ENCODE measurements around the gene SMC1A. TPM values are rescaled to one million over a fixed set of nuclear protein-coding genes. Genes with fewer than 3 reads are reported as not detected.
"Not testable (repeated sequence)": the region's sequence is repeated elsewhere in the genome, so short reads cannot be mapped to it uniquely, and the experiment has no call there.

The SMC1A gene
- total RNA-seq, 2 donors from 2014 or later, result 42.8 to 43.3 TPM

DNA sequence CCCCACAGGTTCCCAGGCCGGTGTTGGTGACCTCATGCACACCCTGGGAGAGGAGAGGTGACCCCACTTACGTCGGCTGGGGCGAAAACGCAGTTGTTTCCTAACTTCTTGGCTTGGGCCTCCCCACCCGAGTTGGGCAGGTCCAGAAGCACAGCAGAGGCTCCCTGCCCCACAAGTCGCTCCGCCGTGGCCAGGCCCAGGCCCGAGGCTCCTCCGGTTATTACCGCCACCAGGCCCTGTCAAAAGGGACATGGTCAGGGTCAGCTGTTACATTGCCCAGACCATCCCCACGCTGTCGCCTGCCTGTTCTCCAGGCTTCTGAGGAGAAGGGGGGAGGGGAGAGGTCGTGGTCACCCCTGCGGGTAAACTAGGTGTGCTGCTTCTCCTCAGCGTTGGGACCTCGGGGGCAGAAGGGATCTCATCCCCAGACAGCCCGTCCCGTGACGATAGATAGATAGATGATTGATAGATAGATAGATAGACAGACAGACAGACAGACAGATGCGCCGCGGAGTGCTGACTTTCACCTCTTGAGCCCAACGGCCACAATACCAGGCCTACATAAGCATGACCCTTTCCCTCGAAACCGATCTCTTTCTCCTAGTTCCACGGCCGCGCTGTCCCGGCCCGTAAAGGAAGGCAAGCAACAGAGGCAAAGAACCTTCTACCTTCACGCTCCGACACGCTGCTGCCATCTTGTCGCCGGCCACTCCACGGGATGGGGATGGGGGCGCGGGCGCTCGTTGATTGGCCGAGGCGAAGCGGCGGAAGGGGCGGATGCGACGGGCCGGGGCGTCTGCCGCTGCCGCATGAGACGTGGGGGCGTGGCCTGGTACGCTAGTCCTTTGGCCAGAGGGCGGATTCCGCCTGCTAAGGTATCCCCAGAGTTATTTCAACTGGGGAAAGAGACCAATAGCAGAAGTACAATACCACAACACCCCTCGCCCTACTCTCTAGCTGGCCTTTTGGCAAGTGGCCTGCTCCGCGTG is 11.5 kb upstream of the SMC1A start, which contains the start of gene HSD17B10:
TSS of gene HSD17B10 (minus strand) at position 720 of the 989 bp plus-strand sequence. CDS start at position 695, 25 bp downstream.
- DNase-seq (peak; percentile 93), ATAC-seq (peak; percentile 98 to 99)
- intact Hi-C loops (cut with DNase I), result loop anchor here in 1 of 2 donors (10.0 kb wide), 1 partner anchor 119 kb away; no protein-coding TSS in a partner anchor

DNA sequence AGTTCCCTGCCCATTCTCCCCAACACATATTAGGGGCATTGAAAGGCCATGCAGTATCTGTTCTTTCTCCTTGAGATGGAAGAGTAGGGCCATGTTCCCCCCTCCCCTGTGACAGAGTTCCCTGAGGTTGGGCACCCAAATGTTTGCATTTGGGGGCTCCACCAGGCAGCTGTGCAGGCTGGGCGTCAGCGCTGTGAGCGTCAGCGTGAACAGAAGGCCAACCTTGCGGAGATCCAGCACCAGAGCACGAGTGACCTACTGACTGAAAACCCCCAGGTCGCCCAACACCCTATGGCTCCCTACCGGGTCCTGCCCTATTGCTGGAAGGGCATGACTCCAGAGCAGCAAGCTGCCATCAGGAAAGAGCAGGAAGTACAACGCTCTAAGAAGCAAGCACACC is 7.8 kb upstream of the SMC1A start:
- ATAC-seq (no peak), DNase-seq (no peak)
- intact Hi-C loops (cut with DNase I), result loop anchor here in 1 of 2 donors (10.0 kb wide), 1 partner anchor 115 kb away; no protein-coding TSS in a partner anchor

DNA sequence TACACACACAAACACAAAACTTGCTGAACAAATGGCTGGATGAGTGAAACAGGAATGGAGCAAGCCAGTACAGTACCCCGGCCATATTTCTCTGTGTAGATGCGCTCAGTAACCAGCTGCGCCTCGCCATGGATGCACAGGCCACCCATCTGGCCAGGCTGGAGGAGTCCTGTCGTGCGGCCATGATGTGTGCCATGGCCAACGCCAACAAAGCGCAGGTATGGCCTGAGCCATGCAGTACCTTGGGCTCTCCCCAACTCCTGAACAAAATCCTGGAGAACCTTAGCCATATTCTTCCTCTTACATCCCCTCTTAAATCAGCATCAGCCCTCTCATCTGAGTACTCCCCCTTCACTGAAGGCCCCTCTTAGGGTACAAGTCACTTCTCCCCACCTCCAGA is 7.3 kb upstream of the SMC1A start:
- DNase-seq (no peak), ATAC-seq (no peak)
- intact Hi-C loops (cut with DNase I), result loop anchor here in 1 of 2 donors (10.0 kb wide), 1 partner anchor 115 kb away; no protein-coding TSS in a partner anchor

DNA sequence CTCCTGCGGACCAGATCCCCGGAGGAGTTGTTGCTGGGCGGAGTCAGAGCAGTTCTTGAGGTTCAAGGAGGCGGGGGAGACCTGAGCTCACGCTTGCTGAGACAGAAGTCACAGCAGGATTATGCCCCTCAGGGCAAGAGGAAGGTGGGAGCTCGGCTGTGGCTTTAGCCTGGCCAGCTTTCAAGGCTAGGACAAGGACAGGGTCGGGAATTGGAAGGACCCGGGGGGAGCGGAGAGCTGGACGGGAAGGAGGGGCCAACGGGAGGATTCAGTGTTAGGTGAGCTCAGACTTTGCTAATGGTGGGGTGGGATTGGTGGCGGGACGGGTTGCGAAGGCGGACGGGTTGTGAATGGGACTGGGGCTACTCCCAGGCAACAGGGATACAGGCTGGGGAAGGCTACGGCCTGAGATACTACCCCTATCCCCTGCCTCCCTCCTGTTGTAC is 430 bp upstream of the SMC1A start, which contains the start of gene RIBC1:
TSS of gene RIBC1 (plus strand) at position 13 of the 446 bp plus-strand sequence. CDS start 3,404 bp downstream, outside the sequence.
- DNase-seq, result no peak
- intact Hi-C loops (cut with DNase I), result no loop called here
- peak in 1 of 2 donors; percentile 34 for ATAC-seq

DNA sequence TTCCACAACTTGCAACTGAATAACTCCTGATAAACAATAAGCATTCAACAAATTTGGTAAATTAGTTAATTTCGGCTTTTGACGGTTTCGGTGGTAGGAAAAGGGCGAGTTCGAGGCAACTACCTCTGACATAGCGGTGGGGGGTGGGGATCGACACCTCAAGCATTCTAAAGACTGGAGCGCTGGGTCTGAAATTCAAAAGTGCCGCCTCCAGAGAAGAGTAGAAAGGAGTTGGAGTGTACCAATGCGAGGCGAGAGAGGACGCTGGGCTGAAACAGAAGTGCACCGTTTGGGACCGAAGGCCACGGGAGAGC is 725 bp downstream of the SMC1A start:
- intact Hi-C loops (cut with DNase I), result no loop called here
- ATAC-seq, result peak in 1 of 2 donors; percentile 23
- DNase-seq, result no peak

DNA sequence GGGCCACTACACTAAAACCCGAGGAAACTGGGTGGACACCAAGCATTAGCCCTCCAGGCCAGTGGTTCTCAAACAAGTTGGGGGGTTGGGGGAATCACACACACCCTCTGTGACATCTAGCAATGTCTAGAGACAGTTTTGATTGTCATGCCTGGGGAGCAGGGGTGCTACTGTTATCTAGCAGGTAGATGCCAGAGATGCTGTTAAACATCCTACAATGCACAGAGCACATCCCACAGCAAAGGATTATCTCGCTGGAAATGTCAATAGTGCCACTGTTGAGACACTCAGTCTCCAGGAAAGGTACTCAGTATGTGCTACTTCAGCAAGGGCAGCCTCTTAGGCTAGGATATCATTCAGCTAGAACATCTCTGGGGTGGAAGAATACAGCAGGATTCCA is 1.3 kb downstream of the SMC1A start:
- ATAC-seq (no peak), DNase-seq (no peak)
- intact Hi-C loops (cut with DNase I), result no loop called here

DNA sequence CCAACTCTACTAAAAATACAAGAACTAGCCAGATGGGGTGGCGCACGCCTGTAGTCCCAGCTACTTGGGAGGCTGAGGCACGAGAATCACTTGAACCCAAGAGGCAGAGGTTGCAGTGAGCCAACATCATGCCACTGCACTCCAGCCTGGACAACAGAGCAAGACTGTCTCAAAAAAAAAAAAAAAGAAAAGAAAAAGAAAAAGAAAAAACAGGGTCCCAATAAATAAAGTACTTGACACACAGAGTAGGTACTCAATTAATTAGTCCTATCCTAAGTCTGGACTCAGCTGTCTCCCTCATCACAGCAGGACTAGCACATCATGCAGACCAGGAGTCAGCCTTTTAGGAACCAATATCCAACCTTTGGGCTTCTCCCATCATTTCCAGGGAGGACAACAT is 2.1 kb downstream of the SMC1A start:
- DNase-seq; intact Hi-C loops (cut with DNase I); ATAC-seq: not testable (repeated sequence)

DNA sequence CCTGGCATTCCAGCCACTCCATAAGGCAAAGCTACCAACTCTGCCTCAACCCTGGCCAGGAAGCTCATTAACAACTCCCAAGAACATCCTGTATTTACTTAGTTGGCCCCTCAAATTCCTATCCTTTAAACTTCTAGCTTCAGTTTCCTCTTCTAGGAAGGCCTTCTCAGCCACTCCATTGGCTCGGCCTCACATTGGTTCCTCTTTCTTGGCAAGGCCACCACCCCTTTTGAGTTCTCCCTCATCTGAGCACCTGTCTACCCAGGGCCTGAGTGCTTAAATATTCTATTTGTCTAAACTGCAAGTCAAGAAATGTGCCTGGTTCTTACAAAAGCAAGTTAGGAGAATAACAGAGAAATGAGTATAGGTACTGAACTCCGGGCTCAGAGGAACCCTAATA is 10.0 kb downstream of the SMC1A start:
- DNase-seq, result no peak
- intact Hi-C loops (cut with DNase I), result no loop called here
- no peak for ATAC-seq

DNA sequence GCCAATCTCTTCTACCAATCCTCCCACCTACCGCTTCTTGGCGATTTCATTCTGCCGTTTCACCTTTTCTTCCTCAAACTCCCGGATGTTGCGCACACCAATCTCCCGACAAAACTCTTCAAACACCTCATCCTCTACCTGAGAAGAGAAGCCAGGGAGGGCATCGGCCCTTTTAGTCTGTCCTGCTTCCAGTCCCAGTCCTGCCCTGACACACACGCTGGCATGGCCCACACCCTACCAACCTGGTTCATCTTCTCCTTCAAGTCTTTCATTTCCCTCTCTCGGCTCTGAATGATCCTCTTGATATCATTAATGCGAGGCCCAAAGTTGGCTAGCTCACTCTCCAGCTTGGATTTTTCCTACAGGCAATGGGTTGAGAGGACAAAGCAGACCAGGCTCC is 18.9 kb downstream of the SMC1A start:
- intact Hi-C loops (cut with DNase I), result no loop called here
- no peak for DNase-seq

DNA sequence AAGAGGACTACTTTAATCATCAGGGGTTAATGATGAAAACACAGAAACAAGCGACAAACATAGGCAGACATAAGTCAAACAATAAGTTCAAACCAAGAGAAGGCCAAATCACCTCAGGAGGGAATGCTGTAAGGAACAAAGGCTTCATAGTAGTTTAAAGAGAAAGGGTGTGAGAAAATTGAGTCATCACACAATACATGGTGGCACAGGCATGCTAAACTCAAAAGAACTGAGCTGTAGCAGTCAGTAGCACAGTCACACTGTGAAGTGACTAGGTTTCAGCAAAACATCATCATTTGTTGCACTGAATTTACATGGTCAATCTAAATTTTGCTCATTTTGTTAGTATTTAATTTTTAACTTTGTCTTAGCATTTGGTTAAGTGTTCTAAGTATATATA is 24.2 kb downstream of the SMC1A start:
- intact Hi-C loops (cut with DNase I), result no loop called here
- ATAC-seq, result no peak
- no peak for DNase-seq

More for the DNA sequence above, 18.9 kb downstream of the SMC1A start:
- no peak for ATAC-seq

DNA sequence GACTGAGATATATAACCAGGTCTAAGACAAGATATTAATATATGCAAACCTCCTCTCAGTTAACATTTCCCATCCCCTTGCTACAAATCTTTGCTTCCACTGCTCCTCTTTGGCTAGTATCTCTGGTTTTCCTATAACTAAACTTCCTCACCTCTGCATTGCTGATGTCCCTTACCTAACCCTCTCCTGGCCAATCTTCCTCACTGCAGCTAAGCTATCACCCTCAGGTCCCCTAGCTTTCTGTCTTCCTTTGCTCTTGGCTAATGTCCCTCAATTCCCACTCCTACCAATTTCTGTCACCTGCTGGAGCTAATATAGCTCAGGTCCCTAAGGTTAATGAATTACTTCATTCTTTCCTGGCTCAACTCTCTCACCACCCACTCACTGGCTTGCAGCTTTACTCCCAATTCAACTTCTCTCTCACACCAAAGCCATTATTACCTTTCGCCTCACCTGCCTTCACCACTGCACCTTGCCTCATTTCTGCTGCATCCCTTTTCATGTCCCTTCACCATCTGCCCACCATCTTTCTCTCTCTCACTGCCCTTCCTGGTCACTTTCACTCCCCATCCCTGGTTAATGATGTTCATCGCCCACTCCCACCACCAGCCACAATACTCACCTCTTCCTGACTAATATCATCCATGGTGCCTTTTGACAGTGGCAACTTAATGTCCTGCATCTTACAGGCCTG is 26.7 kb downstream of the SMC1A start:
- DNase-seq (no peak), ATAC-seq (no peak)
- intact Hi-C loops (cut with DNase I), result no loop called here

DNA sequence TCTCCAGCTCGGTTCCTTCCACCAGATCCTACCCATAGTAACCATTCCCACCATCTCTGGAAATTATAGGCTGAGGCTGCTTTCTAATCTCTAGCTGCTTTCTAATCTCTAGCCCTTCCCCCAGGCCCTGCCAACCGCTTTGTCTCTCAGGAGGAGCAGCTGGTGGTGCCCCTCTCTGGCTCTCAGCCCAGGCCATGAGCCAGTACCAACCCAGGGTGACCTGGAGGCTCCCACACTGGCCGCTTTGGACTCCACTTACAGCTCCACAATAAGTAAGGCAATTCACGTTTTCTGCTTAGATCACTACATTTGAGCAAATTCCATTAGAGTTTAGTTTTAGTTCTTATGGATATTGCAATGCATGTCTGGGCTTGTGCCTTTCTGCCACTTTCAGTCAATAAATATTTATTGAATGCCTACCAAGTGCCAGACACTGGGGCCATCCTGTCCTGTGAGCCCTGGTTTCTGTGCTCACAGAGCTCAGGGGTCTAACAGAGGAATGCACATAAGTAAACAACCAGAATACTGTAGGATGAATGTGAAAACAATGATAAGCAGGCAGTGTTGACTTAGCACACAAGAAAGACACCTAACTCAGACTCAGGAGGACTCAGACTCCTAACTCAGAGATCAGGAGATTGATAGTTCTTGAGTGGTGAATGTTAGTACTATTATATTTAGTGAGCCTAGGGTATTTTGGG is 38.9 kb downstream of the SMC1A start:
- intact Hi-C loops (cut with DNase I), result no loop called here
- peak; percentile 39 to 63 for ATAC-seq
- no peak for DNase-seq

DNA sequence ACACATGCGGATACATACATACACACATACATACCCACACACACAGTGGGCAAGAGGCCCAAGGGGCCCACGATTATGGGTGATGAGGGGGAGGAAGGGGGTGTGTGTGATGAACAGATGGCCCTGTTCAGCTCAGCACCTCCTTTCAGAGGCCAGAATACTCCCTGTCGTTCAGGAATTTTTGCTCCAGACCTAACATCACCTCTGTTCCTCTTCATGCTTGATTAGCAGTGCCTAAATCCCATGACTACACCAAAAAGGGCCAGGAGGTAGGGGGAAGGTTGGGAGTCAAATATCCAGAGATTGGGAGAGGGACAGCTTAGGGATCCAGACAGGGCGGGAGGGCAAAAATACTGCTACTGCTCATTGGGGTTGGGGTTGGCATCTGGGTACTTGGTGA is 42.7 kb downstream of the SMC1A start:
- ATAC-seq, result no peak
- no peak for DNase-seq
- intact Hi-C loops (cut with DNase I), result no loop called here

DNA sequence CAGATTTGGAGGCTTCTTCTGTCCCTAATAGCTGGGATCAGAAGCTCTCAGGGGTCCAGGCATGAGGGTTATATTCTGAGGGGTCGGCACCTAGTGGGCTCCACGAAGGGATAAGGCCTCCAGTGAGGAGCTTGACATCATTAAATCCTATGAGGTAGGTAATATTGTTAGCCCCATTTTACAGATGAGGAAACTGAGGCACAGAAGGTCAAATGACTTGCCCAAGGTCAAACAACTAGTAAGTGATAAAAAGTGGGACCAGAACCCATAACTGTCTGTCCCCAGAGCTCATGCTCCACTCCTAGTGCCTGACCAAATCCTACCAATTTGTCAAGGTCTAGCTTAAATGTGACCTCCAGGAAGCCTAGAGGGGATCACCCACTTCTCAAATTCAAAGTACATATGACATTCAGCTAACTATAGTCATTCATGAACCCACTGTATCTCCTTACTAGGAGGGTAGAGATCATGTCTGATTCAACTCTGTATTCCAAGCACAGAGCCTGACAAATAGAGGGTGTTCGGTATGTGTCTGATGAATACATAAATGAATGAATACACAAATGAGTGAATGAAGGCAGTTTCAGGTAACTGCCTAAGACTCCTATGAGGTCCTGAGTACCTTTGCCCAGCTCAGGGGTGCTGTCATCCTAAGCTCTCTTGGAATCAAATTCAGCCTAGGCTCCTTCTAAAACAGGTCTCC is 43.3 kb downstream of the SMC1A start:
- no peak for ATAC-seq
- DNase-seq, result no peak
- intact Hi-C loops (cut with DNase I), result no loop called here

DNA sequence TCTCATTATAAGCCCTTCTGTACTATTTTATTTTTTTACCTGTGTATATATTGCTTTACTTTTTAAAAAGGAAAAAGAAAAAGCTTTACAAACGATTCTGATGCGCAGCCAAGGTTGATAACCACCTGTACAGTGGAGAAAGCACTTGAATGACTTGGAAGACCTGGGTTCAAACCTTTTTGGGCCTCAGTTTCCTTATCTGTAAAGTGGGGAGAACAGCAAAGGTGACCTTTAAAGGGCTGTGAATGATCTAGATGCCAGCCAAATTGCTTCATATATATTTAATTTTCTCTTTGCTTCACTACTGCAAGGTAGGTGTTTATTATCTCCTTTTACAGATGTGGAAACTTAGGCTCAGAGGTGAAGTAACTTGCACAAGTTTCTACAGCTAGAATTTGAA is 45.0 kb downstream of the SMC1A start:
- intact Hi-C loops (cut with DNase I), result no loop called here
- ATAC-seq (no peak), DNase-seq (no peak)

DNA sequence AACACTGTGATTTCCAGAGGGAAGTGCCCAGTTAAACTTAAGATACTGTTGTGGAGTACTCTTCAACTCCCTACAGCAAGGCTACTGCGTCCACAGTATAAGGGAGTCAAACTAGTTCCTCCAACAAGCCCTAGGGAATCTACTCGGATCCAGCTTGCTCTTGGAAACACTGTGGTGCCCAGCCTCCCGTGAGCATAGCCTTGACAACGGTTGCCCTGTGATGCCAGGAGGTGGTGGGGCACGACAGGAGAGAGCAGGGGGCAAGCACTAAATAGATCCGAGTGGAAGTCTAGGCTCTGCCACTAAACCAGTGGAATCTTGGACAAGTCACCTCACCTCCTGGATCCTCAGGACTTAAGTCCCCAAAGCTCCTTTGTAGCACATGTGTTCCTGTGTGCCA is 45.6 kb downstream of the SMC1A start:
- DNase-seq (no peak), ATAC-seq (no peak)
- intact Hi-C loops (cut with DNase I), result no loop called here

DNA sequence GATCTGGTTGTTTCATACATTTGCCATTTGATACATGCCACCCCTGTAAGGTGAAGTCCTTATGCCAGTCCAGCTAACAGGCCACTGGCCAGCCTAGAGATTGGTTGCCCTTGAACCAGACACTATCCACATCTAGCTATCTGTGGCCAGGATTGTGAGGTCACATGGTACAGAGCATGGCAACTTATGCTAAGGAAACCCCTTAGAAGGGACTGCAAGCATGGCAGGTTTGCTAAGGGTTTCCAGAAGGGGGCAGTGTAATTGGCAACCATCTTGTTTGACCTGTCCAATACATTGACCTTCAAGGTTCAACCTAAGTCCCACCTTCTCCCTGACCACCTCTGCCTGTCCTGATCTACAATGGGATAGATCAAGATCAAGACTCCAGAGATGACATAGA is 47.5 kb downstream of the SMC1A start:
- ATAC-seq, result no peak
- intact Hi-C loops (cut with DNase I), result no loop called here
- DNase-seq, result no peak

DNA sequence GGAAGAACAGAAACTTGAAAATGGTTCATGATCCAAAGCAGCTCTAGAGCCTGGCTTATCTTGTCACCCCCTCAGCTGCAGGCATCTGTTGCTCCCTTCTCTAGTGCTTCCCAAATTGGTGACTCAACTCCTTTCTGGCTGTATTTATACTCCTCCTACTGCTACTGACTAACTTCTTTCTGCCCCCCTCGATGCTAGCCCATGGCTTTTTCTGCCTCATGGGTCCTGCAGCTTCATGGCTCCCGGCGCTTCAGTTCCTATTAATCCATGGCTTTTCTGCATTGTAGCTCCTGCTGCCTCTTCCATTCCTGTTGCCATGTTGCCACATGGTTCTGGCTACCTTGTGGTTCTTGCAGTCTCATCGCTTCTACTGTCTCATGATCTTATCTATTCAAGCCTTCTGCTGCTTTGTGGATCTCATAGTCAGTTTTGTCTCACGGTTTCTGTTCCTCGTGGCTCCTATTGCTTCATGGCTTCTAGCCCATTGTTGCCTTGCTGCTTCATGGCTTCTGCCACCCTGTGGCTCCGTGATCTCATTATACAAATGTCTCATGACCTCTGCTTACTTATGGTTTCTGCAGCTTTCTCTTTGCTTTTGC is 48.1 kb downstream of the SMC1A start:
- ATAC-seq (peak in 1 of 2 donors; percentile 48), DNase-seq (no peak)
- intact Hi-C loops (cut with DNase I), result no loop called here
